ENCODE data around the gene HSPB9. TPM values are rescaled to one million over a fixed set of nuclear protein-coding genes. Genes with fewer than 3 reads are reported as not detected.

Gene HSPB9
- total RNA-seq, 1 donor from 2014 or later: not detected

GRCh38 chr17:42146911-42147607, 24.5 kb downstream of the HSPB9 start:
- DNase-seq: no peak

GRCh38 chr17:42153919-42154742, 31.5 kb downstream of the HSPB9 start:
- DNase-seq: no peak

- DNase-seq: no peak
Observed at GRCh38 chr17:42155614-42156045, 33.0 kb downstream of the HSPB9 start.

- no peak for DNase-seq
Observed at GRCh38 chr17:42159796-42160530, 37.4 kb downstream of the HSPB9 start.

GRCh38 chr17:42160531-42160910, 37.9 kb downstream of the HSPB9 start:
- no peak for DNase-seq

GRCh38 chr17:42163113-42163512, 40.5 kb downstream of the HSPB9 start:
- DNase-seq: no peak

GRCh38 chr17:42163696-42164407, 41.2 kb downstream of the HSPB9 start:
- DNase-seq: no peak

- no peak for DNase-seq
Observed at GRCh38 chr17:42165751-42166150, 43.1 kb downstream of the HSPB9 start.

- DNase-seq: no peak
Observed at GRCh38 chr17:42166196-42166763, 43.7 kb downstream of the HSPB9 start.

GRCh38 chr17:42167807-42168206, 45.2 kb downstream of the HSPB9 start:
- DNase-seq: no peak

GRCh38 chr17:42169351-42169750, 46.7 kb downstream of the HSPB9 start:
- DNase-seq: no peak

GRCh38 chr17:42171831-42172230, 49.2 kb downstream of the HSPB9 start:
- peak; percentile 25 for DNase-seq

Other genes with a start within 250 kb of the HSPB9 start
- gene ACLY, start 203.9 kb upstream of the HSPB9 start, total RNA-seq: 118 TPM
- gene ODAD4, start 192.2 kb upstream of the HSPB9 start, total RNA-seq: 1.6 TPM
- 40.7 TPM for gene CNP, start 156.0 kb upstream of the HSPB9 start, total RNA-seq
- 78.0 TPM for gene DNAJC7, start 105.4 kb upstream of the HSPB9 start, total RNA-seq
- gene NKIRAS2, start 102.7 kb upstream of the HSPB9 start, total RNA-seq: 31.5 TPM
- 3.7 TPM for gene C17orf113, start 72.2 kb upstream of the HSPB9 start, total RNA-seq
- gene ZNF385C, start 24.3 kb upstream of the HSPB9 start, total RNA-seq: 0.31 TPM
- gene DHX58, start 10.1 kb upstream of the HSPB9 start, total RNA-seq: 1.1 TPM
- gene KAT2A, start 1.4 kb upstream of the HSPB9 start, total RNA-seq: 9.0 TPM
- gene RAB5C, start 32.2 kb downstream of the HSPB9 start, total RNA-seq: 35.1 TPM
- 0.31 TPM for gene KCNH4, start 58.3 kb downstream of the HSPB9 start, total RNA-seq
- not detected for gene HCRT, start 62.6 kb downstream of the HSPB9 start, total RNA-seq
- gene GHDC, start 71.7 kb downstream of the HSPB9 start, total RNA-seq: 5.5 TPM
- gene STAT5B, start 153.6 kb downstream of the HSPB9 start, total RNA-seq: 20.7 TPM
- gene STAT5A, start 165.7 kb downstream of the HSPB9 start, total RNA-seq: 1.4 TPM